Natural killer cell (primary cell): ENCODE data around the gene ZNF599. TPM values are rescaled to one million over a fixed set of nuclear protein-coding genes. Genes with fewer than 3 reads are reported as not detected.

Experiments
- ATAC-seq, 3 donors: fragments of 150-1000 bp in 2 of 3; fragments of 200-7000 bp in 1 of 3; cut with Tn5 transposase; 1 replicate in 1 of 3; 2 replicates in 2 of 3; pipeline ENCODE4 v1.10.0; 2021; ENCODE audit warnings: mild to moderate bottlenecking in 2 of 3, moderate library complexity in 2 of 3
- DNase-seq, 2 donors: peaks; one replicate each; pipeline versions ENCODE4 v3.0.0 to v3.0.0-alpha.2; 2013 to 2021; ENCODE audit warnings: mixed read lengths in 1 of 2
- H3K27ac ChIP-seq: one replicate; pipeline ENCODE4 v1.5.1; 2013; ENCODE audit warnings: mild to moderate bottlenecking, low read length
- H3K27me3 ChIP-seq: one replicate; pipeline ENCODE4 v1.6.1; 2013; ENCODE audit warnings: low read length; ENCODE audit not compliant: control insufficient read depth, insufficient read depth
- H3K36me3 ChIP-seq: one replicate; pipeline ENCODE4 v1.6.1; 2013; ENCODE audit warnings: low read length; ENCODE audit not compliant: control insufficient read depth, insufficient read depth
- H3K4me1 ChIP-seq: one replicate; pipeline ENCODE4 v1.6.1; 2013; ENCODE audit warnings: low read length; ENCODE audit not compliant: control insufficient read depth, insufficient read depth
- H3K4me3 ChIP-seq: one replicate; pipeline ENCODE4 v1.5.1; 2013; ENCODE audit warnings: low read length
- H3K9me3 ChIP-seq: one replicate; pipeline ENCODE4 v1.6.1; 2013; ENCODE audit warnings: low read length; ENCODE audit not compliant: control insufficient read depth, insufficient read depth
- H3K27ac Mint-ChIP-seq, 2 donors: one replicate each; pipeline ENCODE4 v1.8.0; 2022; ENCODE audit warnings: mild to moderate bottlenecking in 2 of 2, mixed read lengths in 2 of 2, moderate library complexity in 1 of 2
- H3K27me3 Mint-ChIP-seq, 2 donors: one replicate each; pipeline ENCODE4 v1.8.0; 2022; ENCODE audit warnings: low read depth in 2 of 2, mixed read lengths in 2 of 2
- H3K36me3 Mint-ChIP-seq: one replicate; pipeline ENCODE4 v1.8.0; 2022; ENCODE audit warnings: mixed read lengths
- H3K4me1 Mint-ChIP-seq, 2 donors: one replicate each; pipeline ENCODE4 v1.8.0; 2022; ENCODE audit warnings: mixed read lengths in 2 of 2
- H3K4me3 Mint-ChIP-seq: one replicate; pipeline ENCODE4 v1.8.0; 2022; ENCODE audit warnings: mild to moderate bottlenecking, moderate library complexity, mixed read lengths
- H3K9me3 Mint-ChIP-seq, 2 donors: one replicate each; pipeline ENCODE4 v1.8.0; 2022; ENCODE audit warnings: mixed read lengths in 2 of 2
- CTCF ChIP-seq: fragments of 200-600 bp; IDR thresholded peaks from one replicate; pipeline ENCODE4 v1.8.0; 2022; ENCODE audit warnings: antibody characterized with exemption
- WGBS: methylation state at CpG from one replicate; pipeline ENCODE4 v1.1.7; 2013; ENCODE audit warnings: missing lambda C conversion rate; ENCODE audit not compliant: insufficient coverage; 5-methylcytosine and 5-hydroxymethylcytosine counted together
- intact Hi-C: fragments of 100-400 bp; cut with micrococcal nuclease; formaldehyde crosslinking; loops from one replicate; pipeline ENCODE4 v1.14.2; 2022
- total RNA-seq, 4 donors: library from RNA; stranded (reverse); fragments of 120-200 nt in 1 of 4; gene quantifications; one replicate each; pipeline versions ENCODE4 v1.2.3 to v1.2.4, GENCODE V29; 2013 to 2022

ZNF599 gene
- total RNA-seq, 3 donors from 2014 or later (not counting 1 experiment from before 2014, with no cell fraction given): 4.6 to 5.1 (median 4.8) TPM

GRCh38 chr19:34759218-34759917 lies 13.6 kb downstream of the ZNF599 start:
- no peak for DNase-seq
- Mint-ChIP-seq H3K9me3 (peaks cover 14 to 31% of the 10 kb centered on the region in 2 donors), H3K4me3 (no peak overlapping the region), H3K4me1 (no peaks in the 10 kb centered on the region), H3K27me3 (no peaks in the 10 kb centered on the region), H3K36me3 (peaks cover 42% of the 10 kb centered on the region), H3K27ac (no peak overlapping the region)
- Histone ChIP-seq H3K36me3 (no peaks in the 10 kb centered on the region), H3K9me3 (peaks cover 51% of the 10 kb centered on the region), H3K4me3 (no peak overlapping the region), H3K27me3 (no peaks in the 10 kb centered on the region), H3K27ac (no peak overlapping the region), H3K4me1 (no peaks in the 10 kb centered on the region)
- no peak for ATAC-seq
- no peak for TF ChIP-seq CTCF
- WGBS: 96% methylated on average over 7 of the region's 11 CpGs
- intact Hi-C loops: no loop called here

DNA sequence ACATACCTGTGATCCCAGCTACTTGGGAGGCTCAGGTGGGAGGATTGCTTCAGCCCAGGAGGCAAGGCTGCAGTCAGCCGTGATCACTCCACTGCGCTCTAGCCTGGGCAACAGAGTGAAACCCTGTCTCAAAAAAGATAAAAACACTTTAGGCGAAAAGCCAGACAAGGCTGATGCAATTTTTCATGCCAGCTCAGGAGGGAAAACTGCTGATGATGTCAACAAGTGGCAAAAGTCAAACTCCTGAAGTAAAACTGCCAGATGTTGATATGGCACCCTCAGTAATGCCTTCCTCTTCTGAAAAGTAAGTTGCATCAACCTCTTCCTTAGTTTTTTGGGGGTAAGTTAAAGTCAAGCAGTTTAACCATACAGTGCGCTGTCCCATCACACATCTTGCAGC lies 15.6 kb downstream of the ZNF599 start:
- Histone ChIP-seq H3K36me3 (no peaks in the 10 kb centered on the region), H3K9me3 (peaks cover 57% of the 10 kb centered on the region), H3K4me3 (no peak overlapping the region), H3K27me3 (no peaks in the 10 kb centered on the region), H3K4me1 (no peaks in the 10 kb centered on the region), H3K27ac (no peak overlapping the region)
- no peak for TF ChIP-seq CTCF
- Mint-ChIP-seq H3K27ac (no peak overlapping the region), H3K4me3 (no peak overlapping the region), H3K4me1 (no peaks in the 10 kb centered on the region), H3K36me3 (peaks cover 33% of the 10 kb centered on the region), H3K27me3 (no peaks in the 10 kb centered on the region), H3K9me3 (peaks cover 14 to 31% of the 10 kb centered on the region in 2 donors)
- DNase-seq (no peak), ATAC-seq (no peak)
- WGBS: 93% methylated on average over 3 of the region's 4 CpGs
- intact Hi-C loops: no loop called here

DNA sequence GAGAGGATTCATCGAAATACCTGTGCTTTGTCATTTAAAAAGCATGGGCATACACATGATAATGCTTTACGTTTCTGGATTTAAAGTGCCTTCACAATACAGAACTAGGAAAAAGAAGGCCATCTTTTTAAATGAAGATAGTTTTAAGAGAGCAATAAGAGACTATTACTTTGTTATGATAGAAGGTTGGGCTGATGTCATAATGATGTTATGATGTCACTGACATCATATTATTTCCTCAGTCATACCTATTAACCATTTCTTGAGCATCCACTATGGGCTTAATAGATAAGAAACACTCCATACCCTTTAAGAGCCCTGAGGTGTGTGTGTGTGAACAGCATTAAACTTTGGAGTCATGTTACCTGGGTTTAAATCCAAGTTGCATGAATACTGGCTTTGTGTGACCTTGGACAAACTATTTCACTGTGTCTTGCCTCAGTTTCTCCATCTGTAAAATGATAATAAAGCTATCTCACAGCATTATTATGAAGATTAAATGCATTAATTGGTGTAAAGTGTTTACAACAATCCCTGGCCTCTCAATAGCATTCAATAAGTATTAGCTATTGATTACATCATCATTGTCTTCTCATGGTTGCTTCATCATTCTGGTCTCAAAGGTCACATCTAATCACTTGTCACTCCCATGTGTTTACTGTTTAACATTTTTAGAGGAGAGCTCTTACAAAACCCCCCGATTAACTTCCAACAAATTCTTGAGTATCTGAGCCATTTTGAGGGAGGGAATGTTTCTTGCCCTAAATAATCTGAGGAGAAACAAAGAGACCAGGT lies 27.9 kb downstream of the ZNF599 start:
- no peak overlapping the region for H3K4me3 Mint-ChIP-seq
- Histone ChIP-seq H3K27me3 (no peaks in the 10 kb centered on the region), H3K4me3 (no peak overlapping the region), H3K36me3 (peaks cover 8% of the 10 kb centered on the region), H3K9me3 (peaks cover 31% of the 10 kb centered on the region), H3K27ac (no peak overlapping the region), H3K4me1 (no peaks in the 10 kb centered on the region)
- TF ChIP-seq CTCF: no peak
- no peak for ATAC-seq
- H3K9me3 Mint-ChIP-seq: peaks cover 12 to 19% of the 10 kb centered on the region in 2 donors
- intact Hi-C loops: no loop called here
- WGBS: 100% methylated on average over 1 of the region's 3 CpGs
- no peaks in the 10 kb centered on the region for H3K4me1 Mint-ChIP-seq
- H3K27ac Mint-ChIP-seq: no peak overlapping the region
- no peak for DNase-seq
- H3K36me3 Mint-ChIP-seq: peaks cover 48% of the 10 kb centered on the region
- H3K27me3 Mint-ChIP-seq: no peaks in the 10 kb centered on the region
